ENCODE data around the gene ENOSF1. TPM values are rescaled to one million over a fixed set of nuclear protein-coding genes. Genes with fewer than 3 reads are reported as not detected.

The ENOSF1 gene
- total RNA-seq, 4 donors from 2014 or later: 57.5 to 192 (median 101) TPM

DNA sequence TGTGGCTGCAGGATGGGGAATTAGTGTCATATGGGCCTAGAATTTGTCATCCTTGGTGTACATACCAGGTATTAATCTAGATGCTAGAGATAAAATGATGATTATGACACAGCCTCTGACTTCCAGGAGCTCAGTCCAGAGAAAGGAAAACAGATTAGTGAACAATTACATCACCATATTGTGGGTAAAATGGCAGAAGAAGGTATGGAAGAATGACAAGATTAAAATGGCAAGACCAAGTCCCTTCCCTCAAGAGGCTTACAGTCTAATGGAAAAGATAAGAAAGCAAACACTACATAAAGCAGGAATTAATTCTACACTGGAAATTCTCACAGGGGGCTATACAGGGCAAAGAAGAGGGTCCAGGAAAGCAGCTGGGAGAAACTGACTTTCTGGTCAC, 80.9 kb downstream of the ENOSF1 start:
- no peaks in the 10 kb centered on the region for H3K9me3 ChIP-seq
- TF ChIP-seq, protein P1, sequence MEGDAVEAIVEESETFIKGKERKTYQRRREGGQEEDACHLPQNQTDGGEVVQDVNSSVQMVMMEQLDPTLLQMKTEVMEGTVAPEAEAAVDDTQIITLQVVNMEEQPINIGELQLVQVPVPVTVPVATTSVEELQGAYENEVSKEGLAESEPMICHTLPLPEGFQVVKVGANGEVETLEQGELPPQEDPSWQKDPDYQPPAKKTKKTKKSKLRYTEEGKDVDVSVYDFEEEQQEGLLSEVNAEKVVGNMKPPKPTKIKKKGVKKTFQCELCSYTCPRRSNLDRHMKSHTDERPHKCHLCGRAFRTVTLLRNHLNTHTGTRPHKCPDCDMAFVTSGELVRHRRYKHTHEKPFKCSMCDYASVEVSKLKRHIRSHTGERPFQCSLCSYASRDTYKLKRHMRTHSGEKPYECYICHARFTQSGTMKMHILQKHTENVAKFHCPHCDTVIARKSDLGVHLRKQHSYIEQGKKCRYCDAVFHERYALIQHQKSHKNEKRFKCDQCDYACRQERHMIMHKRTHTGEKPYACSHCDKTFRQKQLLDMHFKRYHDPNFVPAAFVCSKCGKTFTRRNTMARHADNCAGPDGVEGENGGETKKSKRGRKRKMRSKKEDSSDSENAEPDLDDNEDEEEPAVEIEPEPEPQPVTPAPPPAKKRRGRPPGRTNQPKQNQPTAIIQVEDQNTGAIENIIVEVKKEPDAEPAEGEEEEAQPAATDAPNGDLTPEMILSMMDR (IDR thresholded peaks at IDR 0.05): no peak
- DNase-seq: no peak
- no peaks in the 10 kb centered on the region for H3K4me1 ChIP-seq
- H3K4me3 ChIP-seq (replicated peaks in 1 of 3): no peak overlapping the region
- no peak overlapping the region for H3K27ac ChIP-seq
- intact Hi-C loops (cut with DNase I): no loop called here
- no peaks in the 10 kb centered on the region for H3K27me3 ChIP-seq
- no peaks in the 10 kb centered on the region for H3K36me3 ChIP-seq

DNA sequence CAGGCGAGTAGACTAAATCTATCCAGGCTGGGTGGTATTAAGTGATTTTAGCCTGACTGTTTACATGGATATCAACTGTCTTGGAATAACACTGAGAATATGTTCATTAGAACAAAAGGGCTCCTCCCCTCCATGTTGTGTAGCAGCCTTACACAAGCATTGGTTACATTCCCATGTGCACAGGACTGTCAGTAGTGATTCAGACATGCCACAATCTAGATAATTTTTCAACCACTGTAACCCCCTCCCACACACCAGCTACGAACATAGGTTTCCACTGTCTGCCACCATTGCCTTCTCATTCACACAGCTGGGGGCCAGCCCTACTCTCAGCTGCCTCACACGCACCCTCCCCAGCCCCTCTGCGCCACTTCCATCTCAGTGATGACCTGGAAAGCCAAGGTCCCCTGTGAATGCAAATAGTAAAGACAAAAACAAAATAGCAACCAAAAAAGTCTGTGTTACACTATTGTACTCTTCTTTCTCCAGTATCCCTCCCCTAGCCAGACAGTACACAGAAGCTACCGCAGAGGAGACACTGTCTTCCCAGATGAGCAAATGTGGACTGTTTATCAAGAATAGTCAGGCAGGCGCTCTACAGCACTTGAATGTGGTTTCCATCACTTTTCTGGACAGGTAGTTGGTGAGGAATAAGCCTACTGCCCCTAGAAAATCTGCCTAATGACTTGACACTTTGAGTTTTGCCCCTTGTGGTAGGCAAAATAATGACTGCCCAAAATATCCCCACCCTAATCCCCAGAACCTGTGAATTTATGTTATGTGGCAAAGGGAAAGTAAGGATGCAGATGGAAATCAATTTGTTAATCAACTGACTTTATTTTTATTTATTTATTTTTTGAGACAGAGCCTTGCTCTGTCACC, 82.9 kb downstream of the ENOSF1 start:
- H3K9me3 ChIP-seq: no peaks in the 10 kb centered on the region
- DNase-seq: no peak
- no peaks in the 10 kb centered on the region for H3K36me3 ChIP-seq
- no peaks in the 10 kb centered on the region for H3K4me1 ChIP-seq
- TF ChIP-seq, protein P1 (IDR thresholded peaks at IDR 0.05): no peak
- no peak for TF ChIP-seq POLR2A (IDR thresholded peaks at IDR 0.05)
- no peaks in the 10 kb centered on the region for H3K27me3 ChIP-seq
- WGBS, 2 donors: 93 to 95% methylated on average over 6 of the region's 6 CpGs
- H3K27ac ChIP-seq: no peak overlapping the region
- H3K4me3 ChIP-seq (replicated peaks in 1 of 3): no peak overlapping the region
- intact Hi-C loops (cut with DNase I): no loop called here

- intact Hi-C loops (cut with DNase I): no loop called here
- WGBS, 2 donors: 73 to 81% methylated on average over 2 of the region's 2 CpGs
Observed at GRCh38 chr18:627231-627630, 85.2 kb downstream of the ENOSF1 start.

DNA sequence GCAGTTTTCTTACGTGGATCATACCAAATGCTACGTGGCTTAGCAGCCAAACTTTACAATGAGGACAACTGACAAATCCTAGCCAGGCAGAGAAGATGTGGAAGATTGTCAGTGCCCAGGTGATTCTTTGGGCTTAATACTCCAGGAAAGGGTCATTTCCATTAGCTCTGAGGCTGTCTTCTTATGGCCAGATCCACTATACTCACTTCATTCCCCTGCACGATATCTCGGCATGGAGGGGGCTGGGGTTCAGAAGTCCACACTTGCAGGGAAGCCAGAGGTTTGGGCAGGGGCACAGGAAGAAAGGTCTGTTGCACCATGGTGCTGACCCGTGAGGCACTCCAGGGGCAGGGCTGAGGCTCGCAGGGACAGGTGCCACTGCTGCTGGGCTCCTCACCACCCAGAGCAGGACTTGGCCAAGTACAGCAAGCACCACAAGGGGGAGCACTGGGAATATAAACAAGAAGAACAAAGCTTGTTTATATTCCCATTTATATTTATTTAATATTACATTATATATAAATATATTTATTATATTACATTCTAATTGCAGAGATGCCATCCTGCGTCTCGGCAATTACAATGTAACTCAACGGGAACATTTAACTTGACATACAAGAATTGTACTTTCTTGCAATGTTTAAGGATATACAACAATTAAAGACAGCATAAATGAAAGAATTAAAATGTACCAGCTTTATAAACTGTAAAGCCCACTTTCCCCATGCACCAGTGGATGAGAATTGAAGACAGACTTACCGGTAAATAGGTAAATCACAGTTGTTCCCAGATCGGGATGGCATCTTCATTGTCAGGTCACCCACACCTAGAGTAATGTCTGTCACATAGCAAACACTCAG, 88.4 kb downstream of the ENOSF1 start:
- 68 to 70% methylated on average over 11 of the region's 11 CpGs for WGBS, 2 donors
- intact Hi-C loops (cut with DNase I): loop anchor here (5.0 kb wide), 1 partner anchor 208 kb away; no protein-coding TSS in a partner anchor
- Histone ChIP-seq H3K9me3 (no peaks in the 10 kb centered on the region), H3K4me1 (no peaks in the 10 kb centered on the region), H3K4me3 (replicated peaks in 1 of 3) (no peak overlapping the region), H3K27ac (no peak overlapping the region), H3K36me3 (no peaks in the 10 kb centered on the region), H3K27me3 (no peaks in the 10 kb centered on the region)
- TF ChIP-seq, protein P1 (IDR thresholded peaks at IDR 0.05): peak; percentile 12 to 73 (median 40)
- no peak for TF ChIP-seq POLR2A (IDR thresholded peaks at IDR 0.05)
- peak; percentile 65 to 75 for DNase-seq

More at GRCh38 chr18:627231-627630, 85.2 kb downstream of the ENOSF1 start:
- Histone ChIP-seq H3K27me3 (no peaks in the 10 kb centered on the region), H3K4me1 (no peaks in the 10 kb centered on the region), H3K9me3 (no peaks in the 10 kb centered on the region), H3K36me3 (no peaks in the 10 kb centered on the region), H3K27ac (no peak overlapping the region), H3K4me3 (replicated peaks in 1 of 3) (no peak overlapping the region)
- no peak for DNase-seq
- TF ChIP-seq, protein P1 (IDR thresholded peaks at IDR 0.05): no peak
- TF ChIP-seq POLR2A (IDR thresholded peaks at IDR 0.05): no peak

Measured in thyroid gland (tissue), 4 donors.